HCEC 1CT (cell line): Measurements from ENCODE around the gene HPCAL1.

Source experiments
- DNase-seq: peaks from one replicate; pipeline ENCODE4 v3.0.0-alpha.2; 2017

Gene HPCAL1

DNA sequence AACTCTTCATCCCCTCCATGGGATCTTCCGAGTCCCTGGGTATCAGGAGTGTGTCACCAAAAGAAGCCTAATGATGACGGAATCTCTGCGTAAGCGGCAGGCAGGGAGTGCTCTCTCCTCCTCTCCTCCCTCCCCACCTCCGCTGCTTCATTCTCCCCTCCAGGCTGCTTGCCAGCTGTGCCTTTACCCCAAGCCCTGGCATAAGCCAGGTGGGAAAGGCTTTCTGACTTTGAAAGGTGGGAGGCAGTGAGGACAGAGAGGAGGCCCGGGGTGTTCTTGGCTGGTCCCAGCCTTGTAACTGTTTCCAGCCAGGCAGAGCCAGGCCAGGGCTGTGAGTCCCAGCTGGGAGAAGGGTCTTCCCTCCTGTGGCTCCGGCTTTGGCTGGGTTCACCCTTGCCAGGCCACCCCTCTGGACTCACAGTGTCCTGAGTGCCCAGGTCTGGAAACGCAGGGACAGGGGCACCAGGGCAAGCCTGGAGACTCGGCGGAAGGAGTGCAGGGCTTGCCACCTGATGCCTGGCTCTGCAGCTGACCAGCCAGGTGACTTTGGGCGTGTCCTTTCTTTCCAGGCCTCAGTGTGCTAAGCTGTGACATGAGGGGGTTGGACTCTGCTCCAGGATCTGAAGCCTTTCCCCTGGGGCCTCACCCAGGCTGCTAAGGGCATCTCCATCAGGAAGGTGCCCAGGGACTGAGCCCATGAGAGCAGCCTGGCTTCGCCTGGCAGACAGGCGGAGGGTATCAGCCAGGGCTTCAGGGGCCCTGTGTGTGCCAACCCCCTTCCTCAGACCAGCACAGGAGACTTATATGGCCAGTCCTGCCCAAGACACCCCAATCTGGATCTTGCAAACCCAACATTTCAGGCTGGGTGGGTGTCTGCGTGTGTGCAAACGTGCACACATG is 32.7 kb upstream of the HPCAL1 start:
- DNase-seq: no peak

GRCh38 chr2:10271509-10271908 is 31.2 kb upstream of the HPCAL1 start:
- no peak for DNase-seq

DNA sequence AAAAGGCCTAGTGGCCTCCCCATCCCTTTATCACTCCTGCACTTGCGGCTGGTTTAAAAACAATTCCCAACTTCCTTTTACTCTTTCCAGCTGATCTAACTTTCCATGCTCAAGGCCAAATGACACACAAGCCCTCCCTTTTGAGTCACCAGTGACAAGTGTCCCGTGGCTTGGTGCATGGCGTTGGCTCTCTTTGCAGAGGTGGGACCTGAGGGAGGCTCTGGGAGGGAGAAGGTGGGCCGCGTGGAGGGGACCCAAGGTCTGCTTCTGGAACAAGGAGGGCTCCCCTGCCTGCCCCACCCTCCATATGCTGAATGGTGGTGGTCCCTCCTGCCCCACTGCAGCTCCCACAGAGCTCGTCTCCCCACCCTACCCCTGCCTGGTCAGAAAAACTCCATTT is 30.8 kb upstream of the HPCAL1 start:
- DNase-seq: no peak

GRCh38 chr2:10272464-10272863 is 30.2 kb upstream of the HPCAL1 start:
- no peak for DNase-seq

DNA sequence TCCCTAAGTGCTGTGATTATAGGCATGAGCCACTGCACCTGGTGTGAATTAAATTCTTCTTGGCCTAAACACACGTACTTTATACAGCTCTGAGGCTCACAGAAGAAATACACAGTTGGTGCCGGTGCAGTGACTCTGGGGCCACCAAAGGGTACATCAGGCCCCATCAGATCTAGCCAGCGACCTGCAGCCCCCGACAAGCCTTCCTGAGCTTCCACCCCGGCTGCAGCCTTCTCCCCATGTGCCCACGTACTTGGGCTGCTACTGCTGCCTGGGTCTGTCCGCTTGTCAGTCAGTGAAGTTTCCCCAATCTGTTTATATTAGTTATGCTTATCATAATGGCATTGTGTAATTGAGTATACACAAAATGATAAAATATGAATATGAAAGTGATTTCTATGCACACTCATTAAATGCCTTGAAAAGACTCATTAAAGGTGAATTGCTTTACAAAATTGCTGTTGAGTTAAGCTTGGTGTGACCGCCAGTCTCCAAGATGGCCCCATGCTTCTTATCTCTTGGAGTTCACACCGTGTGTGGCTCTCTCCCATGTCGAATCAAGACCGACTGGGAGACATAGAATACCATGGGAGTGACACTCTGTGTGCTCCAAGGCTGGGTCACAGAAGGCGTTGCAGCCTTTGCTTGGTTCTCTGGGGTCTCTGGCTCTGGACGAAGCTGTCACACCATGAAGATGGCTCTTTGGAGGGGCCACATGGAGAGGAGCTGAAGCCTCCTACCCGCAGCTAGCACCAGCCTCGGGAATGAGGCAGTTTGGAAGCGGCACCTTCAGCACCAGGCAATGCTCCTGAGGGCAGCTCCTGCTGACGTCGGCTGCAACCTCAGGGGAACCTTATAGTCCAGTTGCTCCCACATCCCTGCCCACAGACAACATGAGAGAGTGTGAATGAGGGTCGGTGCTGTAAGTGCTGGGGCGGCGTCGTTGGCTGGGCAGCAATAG is 29.2 kb upstream of the HPCAL1 start:
- DNase-seq: no peak

DNA sequence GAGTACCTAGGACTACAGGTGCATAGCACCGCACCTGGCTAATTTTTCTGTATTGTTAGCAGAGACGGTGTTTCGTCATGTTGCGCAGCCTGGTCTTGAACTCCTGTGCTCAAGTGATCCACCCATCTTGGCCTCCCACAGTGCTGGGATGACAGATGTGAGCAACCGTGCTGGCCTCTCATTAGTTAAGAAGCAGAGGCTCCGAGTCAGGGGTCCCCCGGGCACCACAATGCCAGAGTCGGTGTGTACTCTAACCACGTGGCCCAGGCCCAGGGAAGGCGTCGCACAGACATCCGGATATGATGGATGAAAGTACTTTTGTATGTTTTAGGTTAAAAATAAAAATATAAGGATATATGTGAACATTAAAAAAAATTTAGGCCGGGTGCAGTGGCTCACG is 28.3 kb upstream of the HPCAL1 start:
- no peak for DNase-seq

GRCh38 chr2:10274983-10275802 is 27.5 kb upstream of the HPCAL1 start:
- DNase-seq: no peak

DNA sequence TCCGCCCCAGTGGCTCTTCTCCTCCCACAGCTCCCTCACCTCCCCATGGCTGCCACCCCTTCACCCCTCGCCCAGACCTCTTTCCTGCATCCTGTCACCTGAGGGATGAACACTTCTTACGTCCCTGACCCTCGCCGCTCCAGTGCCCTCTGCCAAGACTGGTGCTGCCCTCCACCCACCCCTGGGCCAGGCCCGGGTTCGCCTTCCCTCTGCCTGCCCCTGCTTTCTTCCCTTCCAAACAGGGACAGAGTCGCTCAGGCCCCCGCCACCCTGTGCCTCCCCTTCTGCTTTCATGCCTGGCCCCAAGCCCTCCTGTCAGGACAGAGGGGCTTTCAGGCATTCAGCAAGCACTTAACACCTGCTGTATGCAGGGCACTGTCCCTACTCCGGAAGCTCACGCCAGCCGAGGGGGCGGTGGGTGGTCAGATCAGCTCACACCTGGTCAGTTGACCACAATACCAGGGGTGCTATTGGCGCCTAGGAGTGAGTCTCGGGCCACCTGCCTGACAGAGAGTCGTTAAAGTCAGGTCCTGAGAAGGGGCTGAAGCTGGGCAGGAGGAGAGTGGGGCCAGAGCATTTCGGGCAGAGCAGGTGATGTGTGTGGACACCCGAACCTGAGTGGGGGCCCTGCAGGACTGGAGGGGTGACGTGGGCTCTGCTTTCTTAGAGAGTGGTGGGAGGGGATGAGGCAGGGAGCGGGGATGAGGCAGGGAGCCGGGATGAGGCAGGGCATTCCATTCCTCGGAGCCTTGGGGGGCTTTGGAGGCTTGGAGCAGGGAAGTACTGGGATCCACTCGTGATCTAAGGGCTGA is 26.0 kb upstream of the HPCAL1 start:
- no peak for DNase-seq

DNA sequence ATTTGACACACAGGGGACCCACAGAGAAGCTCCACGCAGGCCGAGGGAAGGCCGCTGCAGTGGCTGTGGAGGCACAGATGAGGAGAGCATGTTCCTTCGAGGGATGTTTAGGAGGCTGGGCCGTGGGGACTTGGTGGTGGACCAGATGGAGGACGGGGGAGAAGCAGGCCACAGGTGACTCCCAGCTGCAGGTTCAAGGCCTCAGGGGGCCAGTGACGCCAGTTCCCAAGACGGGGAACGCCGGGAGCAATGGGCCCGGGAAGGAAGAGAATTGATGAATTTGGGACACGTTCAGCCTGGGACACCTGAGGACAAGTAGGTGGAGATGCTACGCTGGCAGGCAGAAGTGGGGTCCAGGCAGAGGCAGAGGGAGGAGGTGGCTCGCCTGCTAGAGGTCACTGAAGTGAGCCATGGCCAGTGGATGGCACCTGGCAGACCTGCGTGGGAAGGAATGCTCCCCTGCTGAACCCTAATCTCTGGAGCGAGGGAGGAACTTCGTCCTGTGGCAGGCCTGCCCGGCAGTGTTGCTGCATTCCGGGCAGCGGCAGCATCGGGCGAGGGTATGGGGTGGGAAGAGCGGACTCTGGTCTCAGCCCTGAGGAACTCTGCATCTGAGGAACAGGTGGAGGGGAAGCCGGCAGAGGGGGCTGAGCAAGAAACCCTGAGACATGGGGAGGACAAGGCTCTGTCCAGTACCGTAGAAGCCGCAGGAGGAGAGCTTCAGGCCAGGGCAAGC is 25.2 kb upstream of the HPCAL1 start:
- no peak for DNase-seq

DNA sequence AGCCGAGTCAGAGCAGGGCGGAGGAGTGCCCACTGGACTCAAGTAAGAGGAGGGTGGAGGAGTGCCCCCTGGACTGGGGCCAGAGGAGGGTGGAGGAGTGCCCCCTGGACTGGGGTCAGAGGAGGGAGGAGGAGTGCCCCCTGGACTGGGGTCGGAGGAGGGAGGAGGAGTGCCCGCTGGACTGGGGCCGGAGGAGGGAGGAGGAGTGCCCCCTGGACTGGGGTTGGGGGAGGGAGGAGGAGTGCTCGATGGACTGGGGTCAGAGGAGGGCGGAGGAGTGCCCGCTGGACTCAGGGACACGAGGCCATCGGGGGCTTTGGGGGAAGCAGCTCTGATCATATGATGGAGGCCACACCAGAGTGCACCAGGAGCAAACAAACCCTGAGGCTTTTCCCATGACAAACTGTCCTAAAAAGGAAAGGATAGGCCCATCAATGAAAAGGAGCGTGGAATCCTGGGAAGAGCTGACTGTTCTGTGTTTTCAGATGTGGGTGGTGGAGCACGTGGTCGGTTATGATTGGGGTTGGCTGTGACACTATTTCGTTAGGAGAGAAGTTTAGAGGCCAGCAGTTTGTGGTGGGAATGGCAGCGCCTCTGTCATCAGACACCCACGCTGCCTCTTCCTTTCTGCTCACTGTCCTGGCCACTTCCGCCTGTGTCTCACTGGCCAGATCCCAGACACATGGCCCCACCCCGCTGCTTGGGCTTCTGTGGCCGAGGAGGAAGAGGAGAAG is 24.5 kb upstream of the HPCAL1 start:
- DNase-seq: no peak

DNA sequence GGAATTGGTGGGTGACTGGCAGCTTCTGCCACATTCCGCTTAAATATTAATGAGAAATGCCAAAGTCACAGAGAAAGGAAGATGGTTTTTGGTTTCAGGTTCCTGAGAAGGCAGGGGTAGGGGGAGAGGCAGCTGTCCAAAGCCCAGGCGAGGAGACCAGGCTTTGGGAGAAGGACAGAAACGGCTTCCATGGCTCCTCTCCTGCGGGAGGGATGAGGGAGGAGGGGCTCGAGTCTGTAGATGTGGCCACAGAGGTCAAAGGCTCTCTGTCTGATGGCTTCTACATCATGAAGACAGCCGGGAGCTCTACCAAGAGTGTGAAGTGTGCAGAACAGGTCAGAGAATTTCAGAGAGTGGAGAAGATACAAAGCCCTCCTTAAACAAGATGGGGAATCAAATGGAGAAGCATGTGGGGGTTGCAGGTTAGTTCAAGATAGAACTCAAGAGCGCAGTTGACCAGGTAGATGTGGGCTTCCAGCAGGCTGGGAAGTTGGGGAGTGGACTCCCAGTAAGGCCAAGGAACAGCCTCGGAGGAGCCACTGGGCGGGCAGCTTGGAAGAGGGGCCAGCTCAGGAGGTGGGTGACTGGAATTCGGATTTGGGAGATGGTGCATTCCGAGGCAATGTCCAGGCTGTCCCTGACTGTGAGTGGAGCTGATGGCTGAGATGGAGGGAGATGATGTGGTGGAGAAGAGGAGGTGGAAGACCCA is 23.8 kb upstream of the HPCAL1 start:
- DNase-seq: no peak

- no peak for DNase-seq
Observed at GRCh38 chr2:10279472-10279870, 23.2 kb upstream of the HPCAL1 start.

GRCh38 chr2:10279946-10280463 is 22.7 kb upstream of the HPCAL1 start:
- DNase-seq: no peak

DNA sequence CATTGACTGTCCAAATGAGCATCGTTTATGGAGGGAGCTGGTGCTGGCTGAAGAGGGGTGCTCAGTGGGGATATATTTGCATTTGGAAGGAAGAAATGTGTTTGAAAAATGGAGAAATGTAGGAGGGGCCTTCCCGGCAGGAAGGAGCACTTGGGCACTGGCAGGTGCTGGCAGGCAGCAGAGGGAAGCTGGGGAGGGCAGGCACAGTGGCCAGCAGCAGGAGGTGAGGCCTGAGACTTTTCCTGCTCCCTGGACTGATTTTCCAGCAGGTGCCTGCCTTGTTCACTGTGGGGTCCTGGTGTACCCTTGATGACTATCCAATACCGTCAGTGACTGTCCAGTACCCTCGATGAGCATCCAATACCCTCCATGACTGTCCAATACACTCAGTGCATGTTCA is 20.8 kb upstream of the HPCAL1 start:
- no peak for DNase-seq

- no peak for DNase-seq
Observed at GRCh38 chr2:10282611-10283105, 20.0 kb upstream of the HPCAL1 start.

DNA sequence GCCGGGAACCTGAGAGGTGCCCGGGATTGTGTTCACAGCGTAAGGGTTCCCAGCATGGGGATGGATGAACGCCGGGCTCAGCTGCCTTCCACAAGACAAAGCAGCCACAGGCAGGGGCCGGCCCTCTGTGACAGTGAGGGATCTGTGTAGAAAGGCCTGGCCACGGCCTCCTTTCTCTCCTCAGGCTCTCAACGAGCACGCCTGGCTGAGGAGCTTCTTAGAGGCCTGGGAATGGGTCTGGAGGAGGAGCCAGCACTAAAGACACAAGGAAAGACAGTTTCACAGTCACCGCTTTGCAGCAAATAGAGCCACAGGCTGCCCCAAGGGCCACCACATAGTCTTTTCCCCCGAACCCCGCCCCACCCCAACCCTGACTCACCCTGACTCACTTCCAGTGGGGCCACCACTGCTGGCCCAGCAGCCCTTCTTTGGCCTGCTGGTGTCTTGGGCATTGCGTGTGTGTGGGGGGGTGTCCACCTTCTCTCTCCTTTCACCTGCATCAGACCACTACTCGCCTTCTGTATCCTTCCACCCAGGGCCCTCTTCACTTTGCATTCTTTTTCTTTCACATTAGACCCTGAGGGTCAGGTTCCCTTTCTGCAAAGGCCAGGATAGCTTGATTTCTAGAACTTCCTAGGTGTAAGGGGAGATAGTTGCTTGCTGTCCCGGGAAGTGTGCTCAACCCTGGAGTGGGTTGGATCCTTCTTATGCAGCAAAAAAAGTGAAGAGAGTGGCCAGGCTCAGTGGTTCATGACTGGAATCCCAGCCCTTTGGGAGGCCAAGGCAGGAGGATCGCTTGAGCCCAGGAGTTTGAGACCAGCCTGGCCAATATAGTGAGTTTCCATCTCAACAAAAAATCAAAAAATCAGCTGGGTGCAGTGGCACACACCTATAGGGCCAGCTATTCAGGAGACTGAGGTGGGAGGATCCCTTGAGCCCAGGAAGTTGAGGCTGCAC is 19.3 kb upstream of the HPCAL1 start:
- peak; percentile 89 for DNase-seq

DNA sequence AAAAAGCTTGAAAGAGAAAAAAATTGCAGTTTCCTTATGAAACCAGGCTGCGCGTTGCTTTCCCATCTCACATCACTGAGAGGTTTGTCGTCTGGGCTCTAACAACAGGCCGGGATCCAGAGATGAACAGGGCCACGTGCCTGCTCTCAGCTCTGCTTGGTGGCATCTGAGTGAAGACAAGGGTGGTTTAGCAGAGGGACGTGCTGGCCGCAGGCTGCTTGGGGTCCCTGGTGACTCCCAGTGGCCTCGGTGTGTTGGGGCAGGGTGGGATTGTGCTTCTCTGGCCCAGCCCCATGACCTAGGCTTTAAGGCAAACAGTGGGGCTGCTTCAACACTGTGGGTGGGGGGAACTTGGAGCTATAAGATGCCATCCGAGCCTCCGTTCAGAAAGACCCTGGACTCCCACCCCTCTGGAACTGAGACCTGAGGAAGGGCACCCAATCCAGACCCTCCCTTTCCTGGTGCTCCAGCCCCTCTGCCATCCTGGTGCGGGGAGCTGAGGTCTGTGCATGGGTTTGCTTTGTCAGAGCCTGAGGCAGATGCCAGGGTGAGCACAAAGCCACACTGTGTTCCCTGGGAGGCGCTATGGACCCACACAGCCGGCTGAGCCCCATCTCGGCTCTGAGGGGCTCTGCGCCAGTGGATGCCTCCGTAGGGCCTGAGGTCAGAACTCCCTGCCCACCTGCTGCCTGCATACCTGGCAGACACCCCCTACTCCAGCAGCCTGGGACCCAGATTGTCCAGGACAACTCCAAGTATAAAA is 18.4 kb upstream of the HPCAL1 start:
- no peak for DNase-seq

GRCh38 chr2:10285191-10285555 is 17.5 kb upstream of the HPCAL1 start:
- no peak for DNase-seq
